Gastrocnemius medialis (tissue), 4 donors: ENCODE data around the gene ZCCHC24. TPM values are rescaled to one million over a fixed set of nuclear protein-coding genes. Genes with fewer than 3 reads are reported as not detected.

Experiments
- ATAC-seq, 2 donors: fragments of 150-250 bp; one replicate each; pipeline ENCODE4 v1.9.1; 2016
- DNase-seq, 2 donors: peaks; one replicate each; pipeline ENCODE4 v3.0.0-alpha.2; 2019
- H3K27ac ChIP-seq, 4 donors: fragments of 200-600 bp; sonication (generic); 1 replicate in 1 of 4; 2 replicates in 3 of 4; pipeline ENCODE4 v1.5.1; 2016 to 2018; ENCODE audit warnings: mild to moderate bottlenecking in 2 of 4, moderate library complexity in 1 of 4
- H3K27me3 ChIP-seq, 3 donors: fragments of 200-600 bp; sonication (generic) in 2 of 3; 1 replicate in 1 of 3; 2 replicates in 2 of 3; pipeline versions ENCODE4 v1.5.1 to v1.6.0; 2016 to 2019; ENCODE audit warnings: mild to moderate bottlenecking in 1 of 3, moderate library complexity in 1 of 3
- H3K36me3 ChIP-seq, 2 donors: fragments of 200-600 bp; sonication (generic) in 1 of 2; one replicate each; pipeline ENCODE4 v1.5.1; 2017 to 2018
- H3K4me1 ChIP-seq, 2 donors: fragments of 200-600 bp; sonication (generic) in 1 of 2; one replicate each; pipeline ENCODE4 v1.5.1; 2016 to 2017; ENCODE audit warnings: mild to moderate bottlenecking in 2 of 2
- H3K4me3 ChIP-seq, 4 donors: fragments of 200-600 bp; sonication (generic) in 3 of 4; 1 replicate in 1 of 4; 2 replicates in 3 of 4; pipeline ENCODE4 v1.5.1; 2016 to 2019; ENCODE audit warnings: mild to moderate bottlenecking in 2 of 4
- H3K9me3 ChIP-seq, 3 donors: fragments of 200-600 bp; sonication (generic) in 2 of 3; 1 replicate in 1 of 3; 2 replicates in 2 of 3; pipeline ENCODE4 v1.5.1; 2016 to 2019
- CTCF ChIP-seq, 5 experiments: fragments of 450-650 bp in 3 of 5; fragments of 200-600 bp in 2 of 5; sonication (generic) in 2 of 5; IDR thresholded peaks in 4 of 5; conservative IDR thresholded peaks in 1 of 5; 1 replicate in 4 of 5; 2 replicates in 1 of 5; pipeline ENCODE4 v1.5.1; 2016 to 2019; ENCODE audit warnings: antibody characterized with exemption in 5 of 5, mild to moderate bottlenecking in 3 of 5, moderate library complexity in 3 of 5
- POLR2A ChIP-seq, 2 donors: fragments of 450-650 bp; IDR thresholded peaks; one replicate each; pipeline ENCODE4 v1.6.1; 2017; ENCODE audit warnings: antibody characterized with exemption in 2 of 2, mild to moderate bottlenecking in 2 of 2, moderate library complexity in 2 of 2
- in situ Hi-C, 4 donors: fragments of 200-750 bp; cut with MboI; loops; one replicate each; pipeline versions ENCODE4 v1.15.0 to v1.8.0; 2017; ENCODE audit warnings: low sequenced_read_pairs in 4 of 4
- intact Hi-C: fragments of 100-400 bp; cut with DNase I; formaldehyde crosslinking; loops from one replicate; pipeline ENCODE4 v1.15.1; 2023; ENCODE audit warnings: low total_unique reads
- total RNA-seq, 4 donors: library from RNA; depleted of rRNA; stranded (reverse); fragments of >200 nt; gene quantifications; one replicate each; pipeline versions ENCODE4 v1.1.0 to v1.2.3, GENCODE V29; 2016

The ZCCHC24 gene
- total RNA-seq, 4 donors from 2014 or later, result 59.6 to 122 (median 84.5) TPM

DNA sequence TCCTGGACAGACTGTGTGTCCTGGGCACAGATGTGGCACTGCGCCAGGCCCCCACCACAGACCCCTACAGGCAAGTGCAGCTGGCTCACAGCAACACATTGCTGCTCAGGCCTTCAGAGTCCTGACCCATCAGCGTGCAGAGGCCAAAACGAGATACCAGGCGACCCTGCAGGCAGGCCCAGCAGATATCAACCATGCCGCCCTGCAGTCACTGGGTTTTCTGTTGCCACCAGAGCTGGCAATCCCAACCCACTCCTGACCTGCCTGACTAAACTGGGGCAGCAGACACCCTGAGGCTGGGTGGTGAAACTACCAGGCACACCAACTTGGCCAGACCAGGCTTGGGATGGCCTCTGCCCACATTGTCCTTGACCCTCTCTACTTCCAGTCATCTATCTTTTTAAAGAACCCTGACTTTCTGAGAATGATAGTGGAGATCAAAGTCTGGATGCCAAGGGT lies 20.3 kb downstream of the ZCCHC24 start:
- Histone ChIP-seq H3K4me3 (no peak overlapping the region), H3K36me3 (peaks cover 0 to 5% of the 10 kb centered on the region in 2 donors), H3K27me3 (no peaks in the 10 kb centered on the region), H3K4me1 (peaks cover 60 to 61% of the 10 kb centered on the region in 2 donors), H3K9me3 (no peaks in the 10 kb centered on the region), H3K27ac (peak overlapping the region; percentile 83 to 90 (median 88))
- in situ Hi-C loops, result loop anchor here in 1 of 4 donors (25.0 kb wide), 1 partner anchor 338 kb away; no protein-coding TSS in a partner anchor
- DNase-seq (peak in 1 of 2 donors; percentile 70), ATAC-seq (peak; percentile 47 to 55)
- intact Hi-C loops, result loop anchor here (2.0 kb wide), 1 partner anchor 16 kb away; no protein-coding TSS in a partner anchor
- TF ChIP-seq CTCF (IDR thresholded peaks at IDR 0.05 in 4 of 5, conservative IDR thresholded peaks at IDR 0.05 in 1 of 5) (no peak), POLR2A (IDR thresholded peaks at IDR 0.05) (no peak)

GRCh38 chr10:79424221-79425073 lies 21.0 kb downstream of the ZCCHC24 start:
- peak; percentile 93 to 95 for ATAC-seq
- in situ Hi-C loops (loop anchor here in 1 of 4 donors (25.0 kb wide), 1 partner anchor 337 kb away; no protein-coding TSS in a partner anchor), intact Hi-C loops (loop anchor here (2.0 kb wide), 1 partner anchor 16 kb away; no protein-coding TSS in a partner anchor)
- H3K27ac ChIP-seq, result peak overlapping the region; percentile 83 to 90 (median 88)
- peaks cover 0 to 7% of the 10 kb centered on the region in 2 donors for H3K36me3 ChIP-seq
- no peak for TF ChIP-seq POLR2A (IDR thresholded peaks at IDR 0.05)
- TF ChIP-seq CTCF (IDR thresholded peaks at IDR 0.05 in 4 of 5, conservative IDR thresholded peaks at IDR 0.05 in 1 of 5), result no peak
- peaks cover 64 to 66% of the 10 kb centered on the region in 2 donors for H3K4me1 ChIP-seq
- DNase-seq, result peak; percentile 92 to 95
- no peaks in the 10 kb centered on the region for H3K9me3 ChIP-seq
- H3K27me3 ChIP-seq, result no peaks in the 10 kb centered on the region
- no peak overlapping the region for H3K4me3 ChIP-seq

DNA sequence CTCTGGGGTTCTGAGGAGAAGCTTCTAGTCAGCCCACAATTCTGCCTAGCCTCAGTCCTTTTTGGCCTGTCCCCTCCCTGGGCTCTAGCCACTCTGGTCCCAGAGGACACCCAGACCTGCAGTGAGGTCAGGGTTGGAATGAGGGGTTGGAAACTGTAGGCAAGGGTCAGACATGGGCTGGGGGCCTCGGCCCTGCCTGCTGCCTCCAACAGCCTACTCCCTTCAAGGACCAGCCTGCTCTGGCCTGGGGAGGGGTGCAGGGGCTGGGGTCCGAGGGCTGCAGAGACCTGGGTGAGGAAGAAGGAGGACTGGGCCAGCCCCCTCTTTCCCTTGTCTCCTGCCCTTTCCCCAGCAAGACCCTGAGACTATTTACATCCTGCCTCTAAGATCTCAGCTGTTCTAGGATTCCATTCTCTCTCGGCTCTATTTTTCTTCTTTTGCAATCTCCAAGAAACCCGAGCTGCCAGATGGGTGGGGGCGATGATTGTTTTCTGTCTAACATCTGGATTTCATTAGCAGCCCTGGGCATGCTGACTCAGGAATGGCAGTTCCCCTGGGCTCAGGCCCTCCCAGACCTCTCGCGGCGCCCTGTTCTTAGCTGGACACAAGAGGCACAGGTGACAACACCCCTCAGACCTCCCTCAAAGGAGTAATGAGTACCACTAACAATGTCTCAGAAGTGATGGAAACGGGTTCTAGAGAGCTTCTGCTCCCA lies 23.1 kb downstream of the ZCCHC24 start:
- TF ChIP-seq POLR2A (IDR thresholded peaks at IDR 0.05) (no peak), CTCF (IDR thresholded peaks at IDR 0.05 in 4 of 5, conservative IDR thresholded peaks at IDR 0.05 in 1 of 5) (no peak)
- peaks cover 0 to 4% of the 10 kb centered on the region in 2 donors for H3K36me3 ChIP-seq
- DNase-seq, result peak in 1 of 2 donors; percentile 67
- H3K4me3 ChIP-seq, result no peak overlapping the region
- peaks cover 80 to 88% of the 10 kb centered on the region in 2 donors for H3K4me1 ChIP-seq
- intact Hi-C loops (no loop called here), in situ Hi-C loops (no loop called here)
- H3K9me3 ChIP-seq, result no peaks in the 10 kb centered on the region
- no peaks in the 10 kb centered on the region for H3K27me3 ChIP-seq
- ATAC-seq, result no peak
- peak overlapping the region; percentile 83 to 90 (median 88) for H3K27ac ChIP-seq

GRCh38 chr10:79420974-79421688 lies 24.3 kb downstream of the ZCCHC24 start:
- Histone ChIP-seq H3K4me1 (peaks cover 83 to 90% of the 10 kb centered on the region in 2 donors), H3K27me3 (no peaks in the 10 kb centered on the region), H3K27ac (peak overlapping the region; percentile 83 to 90 (median 88)), H3K9me3 (no peaks in the 10 kb centered on the region), H3K36me3 (peaks cover 0 to 4% of the 10 kb centered on the region in 2 donors), H3K4me3 (no peak overlapping the region)
- intact Hi-C loops, result no loop called here
- ATAC-seq (no peak), DNase-seq (no peak)
- no peak for TF ChIP-seq POLR2A (IDR thresholded peaks at IDR 0.05)
- TF ChIP-seq CTCF (IDR thresholded peaks at IDR 0.05 in 4 of 5, conservative IDR thresholded peaks at IDR 0.05 in 1 of 5), result no peak
- in situ Hi-C loops, result no loop called here
